Measurements from ENCODE around the gene LRP8. TPM values are rescaled to one million over a fixed set of nuclear protein-coding genes. Genes with fewer than 3 reads are reported as not detected.

LRP8 gene
- polyA plus RNA-seq, 1 donor (not counting 4 experiments of a cell fraction or from before 2014, with no cell fraction given), result 31.0 TPM

DNA sequence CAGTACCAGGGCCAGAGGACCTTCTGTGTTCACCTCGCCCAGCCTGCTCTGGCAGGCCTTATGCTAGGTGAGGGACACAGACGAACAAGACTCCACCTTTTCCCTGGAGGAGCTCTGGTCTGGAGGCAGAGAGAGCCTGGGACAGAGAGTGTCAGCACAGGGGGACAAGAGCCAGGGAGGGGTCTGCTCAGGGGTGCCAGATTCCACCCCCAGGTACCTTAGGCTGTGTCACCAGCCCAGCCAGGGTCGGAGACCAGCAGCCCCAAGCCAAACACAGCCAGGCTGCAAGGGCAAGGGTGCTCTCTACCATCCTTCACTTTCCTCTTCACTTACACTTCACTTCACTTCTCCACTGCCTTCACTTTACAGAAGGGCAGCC, 4.3 kb upstream of the LRP8 start:
- FAIRE-seq (no peak), DNase-seq (ENCODE audit: low read depth, low spot score) (no peak)
- H4K20me1 ChIP-seq (ENCODE audit: control insufficient read depth, extremely low read depth, insufficient read depth, low read length), result no peaks in the 10 kb centered on the region
- H3K9me1 ChIP-seq (ENCODE audit: control insufficient read depth, extremely low read depth, insufficient read depth, low read length), result no peaks in the 10 kb centered on the region
- H3K9ac ChIP-seq (ENCODE audit: control insufficient read depth, extremely low read depth, insufficient read depth, low read length), result no peak overlapping the region
- H2AFZ ChIP-seq (ENCODE audit: control insufficient read depth, low read length), result no peak overlapping the region
- no peak overlapping the region for H3K27ac ChIP-seq (ENCODE audit: control insufficient read depth, insufficient read depth, low read length)
- H3K9me3 ChIP-seq (ENCODE audit: control insufficient read depth, low read depth, low read length), result no peaks in the 10 kb centered on the region
- H3K27me3 ChIP-seq (ENCODE audit: control insufficient read depth, extremely low read depth, insufficient read depth, low read length), result peaks cover 9% of the 10 kb centered on the region
- dilution Hi-C loops (cut with MboI; ENCODE audit: extremely low pct_ligation_motif_present, low sequenced_read_pairs), result no loop called here
- no peak overlapping the region for H3K4me3 ChIP-seq (ENCODE audit: control insufficient read depth in 2 of 3, extremely low read depth in 1 of 3, insufficient read depth in 2 of 3, low read depth in 1 of 3, low read length in 3 of 3)
- H3K36me3 ChIP-seq (ENCODE audit: control insufficient read depth in 2 of 2, extremely low read depth in 1 of 2, insufficient read depth in 2 of 2, low read length in 2 of 2), result no peaks in the 10 kb centered on the region
- no peaks in the 10 kb centered on the region for H3K4me1 ChIP-seq (ENCODE audit: control insufficient read depth, extremely low read depth, insufficient read depth, low read length)
- no peak overlapping the region for H3K4me2 ChIP-seq (ENCODE audit: control insufficient read depth, extremely low read depth, insufficient read depth, low read depth, low read length)
- TF ChIP-seq, protein P1, sequence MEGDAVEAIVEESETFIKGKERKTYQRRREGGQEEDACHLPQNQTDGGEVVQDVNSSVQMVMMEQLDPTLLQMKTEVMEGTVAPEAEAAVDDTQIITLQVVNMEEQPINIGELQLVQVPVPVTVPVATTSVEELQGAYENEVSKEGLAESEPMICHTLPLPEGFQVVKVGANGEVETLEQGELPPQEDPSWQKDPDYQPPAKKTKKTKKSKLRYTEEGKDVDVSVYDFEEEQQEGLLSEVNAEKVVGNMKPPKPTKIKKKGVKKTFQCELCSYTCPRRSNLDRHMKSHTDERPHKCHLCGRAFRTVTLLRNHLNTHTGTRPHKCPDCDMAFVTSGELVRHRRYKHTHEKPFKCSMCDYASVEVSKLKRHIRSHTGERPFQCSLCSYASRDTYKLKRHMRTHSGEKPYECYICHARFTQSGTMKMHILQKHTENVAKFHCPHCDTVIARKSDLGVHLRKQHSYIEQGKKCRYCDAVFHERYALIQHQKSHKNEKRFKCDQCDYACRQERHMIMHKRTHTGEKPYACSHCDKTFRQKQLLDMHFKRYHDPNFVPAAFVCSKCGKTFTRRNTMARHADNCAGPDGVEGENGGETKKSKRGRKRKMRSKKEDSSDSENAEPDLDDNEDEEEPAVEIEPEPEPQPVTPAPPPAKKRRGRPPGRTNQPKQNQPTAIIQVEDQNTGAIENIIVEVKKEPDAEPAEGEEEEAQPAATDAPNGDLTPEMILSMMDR (optimal IDR thresholded peaks at IDR 0.05 in 1 of 3, IDR thresholded peaks at IDR 0.05 in 1 of 3, conservative IDR thresholded peaks at IDR 0.05 in 1 of 3; ENCODE audit: extremely low read depth in 1 of 3, insufficient read depth in 2 of 3, low read length in 3 of 3), result no peak
- TF ChIP-seq EZH2 (IDR thresholded peaks at IDR 0.05; ENCODE audit: low read length), result no peak
- H3K79me2 ChIP-seq (ENCODE audit: control insufficient read depth, insufficient read depth, low read length), result no peaks in the 10 kb centered on the region

- Histone ChIP-seq H3K27ac (ENCODE audit: control insufficient read depth, insufficient read depth, low read length) (no peak overlapping the region), H3K4me1 (ENCODE audit: control insufficient read depth, extremely low read depth, insufficient read depth, low read length) (no peaks in the 10 kb centered on the region), H3K4me3 (ENCODE audit: control insufficient read depth in 2 of 3, extremely low read depth in 1 of 3, insufficient read depth in 2 of 3, low read depth in 1 of 3, low read length in 3 of 3) (no peak overlapping the region), H3K9me3 (ENCODE audit: control insufficient read depth, low read depth, low read length) (no peaks in the 10 kb centered on the region), H3K9me1 (ENCODE audit: control insufficient read depth, extremely low read depth, insufficient read depth, low read length) (no peaks in the 10 kb centered on the region), H4K20me1 (ENCODE audit: control insufficient read depth, extremely low read depth, insufficient read depth, low read length) (no peaks in the 10 kb centered on the region), H3K4me2 (ENCODE audit: control insufficient read depth, extremely low read depth, insufficient read depth, low read depth, low read length) (no peak overlapping the region), H3K79me2 (ENCODE audit: control insufficient read depth, insufficient read depth, low read length) (peaks cover 2% of the 10 kb centered on the region), H3K27me3 (ENCODE audit: control insufficient read depth, extremely low read depth, insufficient read depth, low read length) (peaks cover 9% of the 10 kb centered on the region), H3K36me3 (ENCODE audit: control insufficient read depth in 2 of 2, extremely low read depth in 1 of 2, insufficient read depth in 2 of 2, low read length in 2 of 2) (no peaks in the 10 kb centered on the region), H3K9ac (ENCODE audit: control insufficient read depth, extremely low read depth, insufficient read depth, low read length) (no peak overlapping the region), H2AFZ (ENCODE audit: control insufficient read depth, low read length) (no peak overlapping the region)
- no peak for FAIRE-seq
- no peak for DNase-seq (ENCODE audit: low read depth, low spot score)
- dilution Hi-C loops (cut with MboI; ENCODE audit: extremely low pct_ligation_motif_present, low sequenced_read_pairs), result no loop called here
- TF ChIP-seq, protein P1 (optimal IDR thresholded peaks at IDR 0.05 in 1 of 3, IDR thresholded peaks at IDR 0.05 in 1 of 3, conservative IDR thresholded peaks at IDR 0.05 in 1 of 3; ENCODE audit: extremely low read depth in 1 of 3, insufficient read depth in 2 of 3, low read length in 3 of 3), result no peak
- TF ChIP-seq EZH2 (IDR thresholded peaks at IDR 0.05; ENCODE audit: low read length), result no peak
Measured at GRCh38 chr1:53331446-53332185, 3.7 kb upstream of the LRP8 start.
